HG02884 (cell line): ENCODE results near the gene ENOX1.

Experiments
- ATAC-seq: cut with Tn5 transposase; IDR thresholded peaks from one replicate; pipeline ENCODE4 v1.9.1; 2021; ENCODE audit warnings: mild to moderate bottlenecking, moderate library complexity; ENCODE audit not compliant: unreplicated experiment

ENOX1 gene

GRCh38 chr13:43611281-43612273, 175.2 kb downstream of the ENOX1 start:
- no peak for ATAC-seq

- ATAC-seq, result no peak
Measured at GRCh38 chr13:43608400-43609137, 178.2 kb downstream of the ENOX1 start.

- ATAC-seq, result no peak
Measured at GRCh38 chr13:43597599-43597945, 189.2 kb downstream of the ENOX1 start.

- no peak for ATAC-seq
Measured at GRCh38 chr13:43596924-43597598, 189.7 kb downstream of the ENOX1 start.

GRCh38 chr13:43596006-43596405, 190.8 kb downstream of the ENOX1 start:
- ATAC-seq, result no peak

GRCh38 chr13:43587376-43587775, 199.4 kb downstream of the ENOX1 start:
- no peak for ATAC-seq

GRCh38 chr13:43584751-43585150, 202.0 kb downstream of the ENOX1 start:
- no peak for ATAC-seq

GRCh38 chr13:43583321-43583720, 203.5 kb downstream of the ENOX1 start:
- ATAC-seq, result no peak

- no peak for ATAC-seq
Measured at GRCh38 chr13:43580280-43580679, 206.5 kb downstream of the ENOX1 start.

GRCh38 chr13:43579321-43579720, 207.5 kb downstream of the ENOX1 start:
- ATAC-seq, result no peak

GRCh38 chr13:43574605-43575004, 212.2 kb downstream of the ENOX1 start:
- ATAC-seq, result no peak

GRCh38 chr13:43573802-43574514, 212.8 kb downstream of the ENOX1 start:
- ATAC-seq, result no peak

- no peak for ATAC-seq
Measured at GRCh38 chr13:43573361-43573740, 213.4 kb downstream of the ENOX1 start.

- ATAC-seq, result no peak
Measured at GRCh38 chr13:43572656-43573360, 214.0 kb downstream of the ENOX1 start.

- no peak for ATAC-seq
Measured at GRCh38 chr13:43569658-43570057, 217.1 kb downstream of the ENOX1 start.

- no peak for ATAC-seq
Measured at GRCh38 chr13:43567608-43568007, 219.2 kb downstream of the ENOX1 start.

GRCh38 chr13:43564952-43565351, 221.8 kb downstream of the ENOX1 start:
- no peak for ATAC-seq

GRCh38 chr13:43561081-43561480, 225.7 kb downstream of the ENOX1 start:
- no peak for ATAC-seq

GRCh38 chr13:43558939-43559338, 227.8 kb downstream of the ENOX1 start:
- no peak for ATAC-seq

GRCh38 chr13:43558326-43558725, 228.4 kb downstream of the ENOX1 start:
- ATAC-seq, result no peak
